PC-3 (cell line): ENCODE data around the gene SH3RF3.

Experiments
- EZH2 ChIP-seq: fragments of 300-600 bp; sonication (generic); IDR thresholded peaks from one replicate; pipeline ENCODE4 v1.6.1; 2017; ENCODE audit warnings: antibody characterized with exemption, mild to moderate bottlenecking, low read length; ENCODE audit not compliant: unreplicated experiment
- TF ChIP-seq, protein P1 (sequence below): fragments of 300-600 bp; sonication (generic); conservative IDR thresholded peaks from 2 replicates; pipeline ENCODE4 v1.5.1; 2017; ENCODE audit warnings: antibody characterized with exemption, low read depth, mild to moderate bottlenecking, low read length

DNA sequence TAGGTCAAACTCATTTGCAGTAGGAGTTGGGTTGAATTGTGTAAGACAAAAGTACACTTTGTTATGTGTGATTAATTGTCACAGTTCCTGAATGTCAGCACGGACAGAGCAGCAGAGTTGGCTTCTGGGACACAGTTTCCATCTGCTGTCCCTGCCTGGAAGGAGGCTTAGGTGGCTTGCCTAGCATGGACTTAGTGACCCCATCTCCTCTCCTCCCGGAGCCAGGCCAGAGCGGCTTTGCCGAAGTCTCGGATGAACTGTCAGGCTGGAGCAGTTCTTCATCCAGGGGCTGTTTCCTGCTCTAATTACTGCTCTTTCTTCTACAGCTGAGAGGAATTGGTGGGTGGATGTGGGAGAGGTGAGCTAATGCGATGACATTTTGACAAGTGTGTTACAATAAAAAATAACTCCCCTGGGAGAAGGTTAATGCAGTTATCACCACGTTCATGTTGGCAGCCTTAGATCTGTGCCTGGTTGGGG is 102.0 kb downstream of the SH3RF3 start:
- TF ChIP-seq EZH2: no peak
- TF ChIP-seq, protein P1, sequence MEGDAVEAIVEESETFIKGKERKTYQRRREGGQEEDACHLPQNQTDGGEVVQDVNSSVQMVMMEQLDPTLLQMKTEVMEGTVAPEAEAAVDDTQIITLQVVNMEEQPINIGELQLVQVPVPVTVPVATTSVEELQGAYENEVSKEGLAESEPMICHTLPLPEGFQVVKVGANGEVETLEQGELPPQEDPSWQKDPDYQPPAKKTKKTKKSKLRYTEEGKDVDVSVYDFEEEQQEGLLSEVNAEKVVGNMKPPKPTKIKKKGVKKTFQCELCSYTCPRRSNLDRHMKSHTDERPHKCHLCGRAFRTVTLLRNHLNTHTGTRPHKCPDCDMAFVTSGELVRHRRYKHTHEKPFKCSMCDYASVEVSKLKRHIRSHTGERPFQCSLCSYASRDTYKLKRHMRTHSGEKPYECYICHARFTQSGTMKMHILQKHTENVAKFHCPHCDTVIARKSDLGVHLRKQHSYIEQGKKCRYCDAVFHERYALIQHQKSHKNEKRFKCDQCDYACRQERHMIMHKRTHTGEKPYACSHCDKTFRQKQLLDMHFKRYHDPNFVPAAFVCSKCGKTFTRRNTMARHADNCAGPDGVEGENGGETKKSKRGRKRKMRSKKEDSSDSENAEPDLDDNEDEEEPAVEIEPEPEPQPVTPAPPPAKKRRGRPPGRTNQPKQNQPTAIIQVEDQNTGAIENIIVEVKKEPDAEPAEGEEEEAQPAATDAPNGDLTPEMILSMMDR: no peak
